Stimulated activated CD4-positive, alpha-beta T cell treated with anti-CD3 and anti-CD28 coated beads, TNF-alpha, amount 100 ng/mL, for 48 hours (primary cell): Measurements from ENCODE around the gene CIRBP.

Source experiments
- DNase-seq, 3 donors: peaks; one replicate each; pipeline ENCODE4 v3.0.0-alpha.2; 2020; ENCODE audit warnings: low read depth in 3 of 3

Gene CIRBP

DNA sequence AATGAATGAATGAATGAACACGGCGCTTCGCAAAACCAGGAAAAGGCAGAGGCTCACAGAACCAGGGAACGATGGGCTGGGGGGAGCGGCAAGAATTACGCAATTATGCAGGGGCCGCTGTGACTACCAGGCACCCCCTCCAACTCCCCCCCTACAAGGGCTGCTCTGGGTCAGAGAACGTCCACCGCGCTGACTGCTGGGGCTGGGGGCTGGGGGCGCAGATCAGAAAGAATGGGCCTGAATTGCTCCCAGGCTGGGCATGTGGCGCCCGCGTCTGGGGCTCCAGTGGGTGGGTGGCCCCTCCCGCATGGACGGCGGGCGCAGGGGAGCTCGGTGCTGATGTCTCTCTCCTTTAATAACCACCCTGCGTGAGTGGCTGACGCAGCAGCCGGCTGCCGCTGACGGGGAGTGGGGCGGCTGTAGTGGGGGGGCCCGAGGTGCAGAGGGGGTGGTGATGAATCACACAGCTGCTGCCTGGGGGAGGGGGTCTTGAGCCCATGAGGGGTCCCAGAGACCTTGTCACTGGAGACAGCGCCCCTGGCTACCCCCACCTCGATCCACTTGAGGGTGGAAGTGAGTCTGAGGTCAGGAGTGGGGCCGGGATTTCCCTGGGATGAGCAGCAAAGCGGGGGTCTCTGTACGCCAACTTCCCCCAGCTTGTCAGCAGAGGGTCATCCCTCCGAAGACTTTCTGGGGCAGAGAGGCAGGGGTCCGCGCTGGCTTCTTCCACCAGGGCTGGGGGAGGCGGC is 1.5 kb upstream of the CIRBP start:
- DNase-seq = no peak

DNA sequence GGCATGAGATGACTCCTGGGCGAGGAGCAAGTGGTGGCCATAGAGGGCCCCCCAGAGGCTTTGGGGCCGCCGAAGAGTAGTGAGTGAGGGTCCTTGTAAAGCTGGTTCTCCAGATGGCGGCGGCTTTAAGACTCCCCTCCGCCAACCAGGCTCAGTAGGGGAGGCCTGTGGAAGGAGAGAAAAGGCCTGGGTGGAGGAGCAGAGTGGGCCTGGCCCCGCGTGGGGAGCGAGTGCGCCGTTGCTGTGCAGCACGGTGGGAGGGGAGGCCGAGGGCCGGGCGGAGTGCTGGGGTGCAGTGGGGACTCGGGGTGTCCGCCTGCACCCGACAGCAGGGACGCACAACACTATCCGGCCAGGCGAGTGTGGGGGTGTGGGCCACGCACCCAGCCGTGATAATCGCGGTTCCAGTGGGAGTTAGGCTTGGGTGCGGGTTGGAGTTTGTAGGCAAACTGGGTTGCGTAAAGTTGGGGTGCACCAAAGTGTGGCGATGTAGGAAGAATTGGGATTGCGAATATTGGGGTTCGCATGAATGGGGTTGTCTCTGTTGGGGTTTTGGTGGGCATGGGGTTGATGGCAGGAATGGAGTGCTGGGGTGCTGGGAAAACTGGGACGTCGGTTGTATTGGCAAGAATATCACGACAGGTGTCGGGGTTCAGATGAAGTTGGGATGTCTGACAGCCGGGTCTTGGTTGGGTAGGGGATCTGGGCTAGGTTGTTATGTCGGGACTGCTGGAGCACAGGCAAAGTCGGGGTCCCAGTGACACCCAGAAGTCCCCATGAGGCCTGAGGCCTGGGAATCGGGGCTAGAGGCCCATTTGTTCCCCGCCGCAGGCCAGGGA is 687 bp upstream of the CIRBP start:
- DNase-seq = no peak

DNA sequence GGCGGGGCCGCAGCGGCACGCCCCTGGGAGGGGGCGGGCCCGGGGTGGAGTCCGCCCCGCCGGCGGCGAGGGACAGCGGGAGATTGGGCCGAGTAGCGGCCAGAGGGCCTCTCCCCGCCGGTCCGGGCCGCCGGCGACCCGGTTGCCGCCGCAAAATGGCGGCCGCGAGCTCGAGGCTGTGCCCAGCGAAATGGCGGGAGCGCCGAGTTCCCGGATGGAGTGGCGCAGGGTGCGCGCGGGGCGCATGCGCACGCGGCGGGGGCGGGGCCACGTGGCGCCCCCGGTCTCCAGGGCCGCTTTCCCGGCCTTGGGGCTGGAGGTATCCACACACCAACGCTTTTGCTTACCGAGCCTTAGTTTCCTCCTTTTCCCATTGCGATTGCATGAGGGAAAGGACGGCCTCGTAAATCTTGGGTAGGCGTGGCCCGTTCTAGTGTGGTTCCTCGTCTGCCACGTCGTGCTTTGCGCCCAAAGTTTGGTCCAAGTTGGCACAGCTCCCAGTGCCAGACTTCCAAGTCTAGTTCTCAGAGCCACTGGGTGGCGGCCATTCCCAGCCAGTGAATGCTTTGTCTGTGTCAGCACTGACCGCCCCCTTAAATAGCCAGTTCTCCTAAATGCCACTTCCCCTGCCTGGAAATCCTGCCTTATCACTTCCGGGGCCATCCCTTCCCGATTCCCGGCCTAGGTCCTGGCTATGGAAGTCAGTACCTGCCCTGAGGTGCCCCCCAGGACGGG is 513 bp downstream of the CIRBP start:
- peak; percentile 77 to 85 (median 80) for DNase-seq

DNA sequence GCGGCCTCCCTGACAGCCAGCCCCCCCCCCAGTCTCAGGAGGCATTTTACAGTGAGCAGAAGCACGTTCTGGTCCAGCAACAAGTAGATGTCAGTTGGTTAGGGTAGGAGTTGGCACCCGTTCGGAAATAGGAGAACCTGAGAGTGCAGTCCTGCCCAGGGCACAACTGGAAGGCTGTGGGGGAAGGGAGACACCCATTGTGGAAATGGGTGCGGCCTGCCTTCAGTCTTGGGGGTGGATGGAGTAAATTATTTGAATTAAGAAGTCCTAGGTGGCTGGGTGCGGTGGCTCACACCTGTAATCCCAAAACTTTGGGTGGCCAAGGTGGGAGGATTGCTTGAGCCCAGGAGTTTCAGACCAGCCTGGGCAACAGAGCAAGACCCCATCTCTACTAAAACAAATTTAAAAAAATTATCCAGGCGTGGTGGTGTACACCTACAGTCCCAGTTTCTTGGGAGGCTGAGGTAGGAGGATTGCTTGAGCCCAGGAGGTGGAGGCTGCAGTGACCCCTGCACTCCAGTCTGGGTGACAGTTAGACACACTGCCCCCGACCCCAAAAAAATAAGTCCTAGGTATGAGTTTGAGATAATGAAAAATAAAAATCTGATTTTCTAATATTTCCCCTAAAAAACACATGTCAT is 1.2 kb downstream of the CIRBP start:
- no peak for DNase-seq

DNA sequence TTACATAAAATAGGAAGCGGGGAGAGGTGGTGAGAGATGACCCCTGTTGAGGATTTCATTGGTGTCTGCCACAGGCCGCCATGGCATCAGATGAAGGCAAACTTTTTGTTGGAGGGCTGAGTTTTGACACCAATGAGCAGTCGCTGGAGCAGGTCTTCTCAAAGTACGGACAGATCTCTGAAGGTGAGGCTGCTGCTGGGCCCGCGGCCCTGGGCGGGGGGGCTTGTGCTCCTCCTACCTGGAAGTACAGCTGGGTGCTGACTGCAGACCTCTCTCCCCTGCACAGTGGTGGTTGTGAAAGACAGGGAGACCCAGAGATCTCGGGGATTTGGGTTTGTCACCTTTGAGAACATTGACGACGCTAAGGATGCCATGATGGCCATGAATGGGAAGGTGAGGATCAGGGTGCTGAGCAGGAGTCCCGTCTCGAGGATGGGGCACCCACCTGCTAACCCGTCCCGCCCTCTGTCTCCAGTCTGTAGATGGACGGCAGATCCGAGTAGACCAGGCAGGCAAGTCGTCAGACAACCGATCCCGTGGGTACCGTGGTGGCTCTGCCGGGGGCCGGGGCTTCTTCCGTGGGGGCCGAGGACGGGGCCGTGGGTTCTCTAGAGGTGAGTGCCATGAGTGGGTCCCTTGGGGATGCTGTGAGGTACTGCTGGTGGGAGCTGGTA is 1.9 kb downstream of the CIRBP start:
- no peak for DNase-seq

DNA sequence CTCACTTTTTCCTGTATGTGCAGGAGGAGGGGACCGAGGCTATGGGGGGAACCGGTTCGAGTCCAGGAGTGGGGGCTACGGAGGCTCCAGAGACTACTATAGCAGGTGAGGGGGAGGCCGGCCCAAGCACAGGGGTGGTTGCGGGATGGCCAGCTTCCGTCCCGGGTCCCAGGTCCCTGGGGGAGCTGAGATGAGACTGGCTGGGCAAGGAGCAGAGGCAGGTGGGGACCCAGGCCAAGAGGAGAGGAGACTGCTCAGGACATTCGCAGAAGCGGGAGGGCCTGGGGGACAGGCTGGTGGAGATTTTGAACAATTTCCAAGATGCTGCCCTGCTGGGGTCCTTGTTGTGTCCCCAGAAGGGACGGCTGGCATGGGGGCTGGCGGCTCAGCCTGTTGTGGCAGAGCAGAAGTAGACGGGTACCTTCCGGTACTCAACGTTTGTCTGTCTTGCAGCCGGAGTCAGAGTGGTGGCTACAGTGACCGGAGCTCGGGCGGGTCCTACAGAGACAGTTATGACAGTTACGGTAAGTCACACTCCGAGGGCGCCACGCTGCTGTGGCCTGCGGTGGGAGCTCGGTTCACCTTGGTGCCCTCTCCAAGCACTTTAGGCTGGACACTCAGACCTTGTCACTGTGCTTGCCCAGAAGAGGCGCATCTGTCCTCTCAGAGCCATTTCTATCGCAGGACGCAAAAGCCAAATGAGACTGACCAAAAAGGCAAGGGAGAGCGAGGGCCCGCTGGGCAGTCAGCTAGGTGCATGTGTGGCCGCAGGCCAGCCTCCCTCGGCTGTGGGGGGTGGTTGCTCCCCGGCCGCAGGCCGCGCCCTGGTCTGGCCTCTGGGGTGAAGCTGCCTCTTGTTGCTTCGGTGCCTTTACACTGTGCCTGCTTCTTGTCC is 2.6 kb downstream of the CIRBP start:
- no peak for DNase-seq

DNA sequence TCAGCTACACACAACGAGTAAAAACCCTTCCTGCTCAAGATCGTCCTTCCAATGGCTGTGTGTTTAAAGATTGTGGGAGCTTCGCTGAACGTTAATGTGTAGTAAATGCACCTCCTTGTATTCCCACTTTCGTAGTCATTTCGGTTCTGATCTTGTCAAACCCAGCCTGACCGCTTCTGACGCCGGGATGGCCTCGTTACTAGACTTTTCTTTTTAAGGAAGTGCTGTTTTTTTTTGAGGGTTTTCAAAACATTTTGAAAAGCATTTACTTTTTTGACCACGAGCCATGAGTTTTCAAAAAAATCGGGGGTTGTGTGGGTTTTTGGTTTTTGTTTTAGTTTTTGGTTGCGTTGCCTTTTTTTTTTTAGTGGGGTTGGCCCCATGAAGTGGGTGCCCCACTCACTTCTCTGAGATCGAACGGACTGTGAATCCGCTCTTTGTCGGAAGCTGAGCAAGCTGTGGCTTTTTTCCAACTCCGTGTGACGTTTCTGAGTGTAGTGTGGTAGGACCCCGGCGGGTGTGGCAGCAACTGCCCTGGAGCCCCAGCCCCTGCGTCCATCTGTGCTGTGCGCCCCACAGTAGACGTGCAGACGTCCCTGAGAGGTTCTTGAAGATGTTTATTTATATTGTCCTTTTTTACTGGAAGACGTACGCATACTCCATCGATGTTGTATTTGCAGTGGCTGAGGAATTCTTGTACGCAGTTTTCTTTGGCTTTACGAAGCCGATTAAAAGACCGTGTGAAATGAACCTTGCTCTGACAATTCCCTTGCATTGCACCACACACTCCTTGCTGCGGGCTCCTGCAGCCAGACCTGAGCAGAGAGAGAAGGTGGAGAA is 3.5 kb downstream of the CIRBP start:
- DNase-seq = no peak

DNA sequence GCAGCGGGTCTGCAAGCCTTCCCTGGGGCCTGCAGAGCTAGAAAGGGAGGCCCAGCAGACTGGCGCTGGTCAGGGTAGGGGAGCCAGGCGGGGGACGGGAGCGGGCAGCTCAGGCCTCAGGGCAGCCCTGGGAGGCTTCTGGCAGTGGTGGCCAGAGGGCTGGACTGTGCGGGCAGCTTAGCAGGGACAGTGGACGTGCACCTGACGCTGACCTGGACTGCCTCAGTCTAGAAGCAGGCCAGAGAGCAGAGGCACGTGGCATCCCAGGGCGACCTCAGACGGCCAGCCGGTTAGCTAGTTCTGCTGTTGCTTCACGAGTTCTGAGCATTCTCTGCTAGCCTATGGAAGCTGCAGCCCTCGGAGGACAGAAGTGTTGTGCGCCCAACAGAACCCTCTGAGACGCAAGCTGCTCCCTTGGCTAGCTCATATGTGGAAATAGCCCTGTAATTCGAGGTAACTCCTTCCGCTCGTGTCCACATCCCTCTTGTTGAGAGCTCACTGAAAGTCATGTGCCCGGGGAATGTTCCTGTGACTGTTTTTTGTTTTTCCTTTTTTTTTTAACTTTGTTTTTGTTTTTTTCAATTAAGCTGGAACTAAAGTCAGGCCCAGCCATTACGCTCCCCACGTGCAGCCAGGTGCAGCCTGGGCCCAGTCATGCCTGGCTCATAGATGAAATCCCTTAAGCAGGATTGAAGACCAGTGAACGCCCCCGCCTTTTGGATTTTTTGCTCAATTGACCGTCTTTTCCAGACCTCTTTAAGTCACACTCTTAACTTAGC is 4.3 kb downstream of the CIRBP start:
- no peak for DNase-seq

DNA sequence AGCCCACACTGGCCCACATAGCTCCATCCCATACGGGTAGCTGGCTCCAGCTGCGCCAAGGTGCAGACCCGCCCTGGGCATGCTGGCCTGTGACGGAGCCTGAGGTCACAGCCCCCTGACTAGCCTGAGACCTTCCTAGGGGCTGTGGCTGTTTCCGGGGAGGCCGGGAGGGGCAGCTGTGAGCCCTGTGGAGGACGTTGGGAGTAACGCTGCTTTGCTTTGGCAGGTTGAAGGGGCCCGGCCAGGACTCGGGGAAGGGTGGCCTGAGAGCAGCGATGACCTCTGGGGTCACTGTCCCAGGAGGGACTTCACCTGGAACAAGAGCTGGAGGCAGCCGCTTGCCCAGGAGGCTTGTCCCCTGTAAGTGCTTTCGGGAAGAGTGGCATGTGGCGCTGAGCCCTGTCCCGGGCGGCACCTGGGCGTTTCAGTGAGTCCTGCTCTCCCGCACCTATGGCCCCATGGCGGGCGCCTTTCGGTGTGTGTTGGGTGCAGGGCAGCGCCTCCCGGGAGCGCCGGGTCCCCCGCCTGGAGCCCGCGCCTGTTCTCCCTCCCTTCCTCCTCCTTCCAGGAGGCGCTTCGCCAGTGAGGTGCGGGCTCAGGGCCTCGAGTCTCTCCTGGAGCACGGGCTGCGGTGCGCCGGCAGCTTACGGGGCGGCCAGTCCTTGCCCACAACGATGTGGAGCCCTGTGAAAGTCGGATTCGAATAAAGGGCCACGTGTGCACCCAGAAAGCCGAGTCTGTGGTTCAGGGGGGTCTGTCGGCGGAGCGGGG is 5.1 kb downstream of the CIRBP start:
- DNase-seq = no peak

DNA sequence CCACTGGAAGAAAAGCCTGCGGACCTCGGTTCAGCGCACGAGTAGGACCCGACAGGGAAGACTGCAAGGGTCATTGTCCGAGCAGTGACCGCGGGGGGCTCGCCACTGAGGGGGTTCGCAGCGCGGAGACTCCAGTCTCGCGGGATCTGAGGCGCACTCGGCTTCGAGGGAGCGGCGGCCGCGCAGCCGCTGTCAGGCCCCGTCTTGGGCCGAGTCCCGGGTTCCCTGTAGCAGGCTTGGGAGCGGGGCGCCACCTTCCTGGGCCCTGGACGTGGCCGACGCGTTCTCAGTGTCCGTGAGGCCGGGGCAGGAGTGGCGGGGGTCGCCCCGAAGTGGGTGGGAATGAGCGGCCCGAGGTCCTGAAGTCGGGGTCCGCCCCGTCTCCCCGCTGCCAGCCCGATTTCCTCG is 5.7 kb downstream of the CIRBP start:
- DNase-seq = no peak

DNA sequence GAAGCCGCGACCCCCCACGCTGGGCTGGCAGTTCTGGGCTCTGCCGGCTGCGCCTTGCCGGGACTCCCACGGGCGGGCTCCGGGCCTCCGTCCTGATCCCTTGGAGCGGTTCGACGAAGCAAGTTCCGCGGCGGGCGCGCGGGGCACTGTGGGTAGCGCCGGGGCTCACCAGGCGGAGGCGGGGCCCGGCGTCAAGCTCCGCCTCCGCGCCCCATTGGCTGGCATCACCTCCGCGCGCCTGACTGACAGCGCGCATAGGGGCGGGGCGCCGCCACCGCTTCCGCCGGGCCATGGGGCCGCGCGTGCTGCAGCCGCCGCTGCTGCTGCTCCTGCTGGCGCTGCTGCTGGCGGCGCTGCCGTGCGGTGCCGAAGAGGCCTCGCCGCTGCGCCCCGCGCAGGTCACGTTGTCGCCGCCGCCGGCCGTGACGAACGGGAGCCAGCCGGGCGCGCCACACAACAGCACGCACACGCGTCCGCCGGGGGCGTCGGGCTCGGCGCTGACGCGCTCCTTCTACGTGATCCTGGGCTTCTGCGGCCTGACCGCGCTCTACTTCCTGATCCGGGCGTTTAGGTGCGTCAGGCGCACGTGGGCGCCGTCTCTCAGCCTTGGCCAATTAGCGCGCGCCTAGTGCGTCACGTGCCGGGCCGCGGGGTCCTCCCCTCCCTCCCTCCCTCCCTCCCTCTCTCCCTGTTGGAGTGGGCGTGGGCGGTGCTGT is 6.3 kb downstream of the CIRBP start, which contains the start of gene FAM174C:
TSS of gene FAM174C (plus strand) at position 271 of the 716 bp plus-strand sequence. CDS start at position 291, 20 bp downstream.
- peak; percentile 91 to 95 (median 94) for DNase-seq

DNA sequence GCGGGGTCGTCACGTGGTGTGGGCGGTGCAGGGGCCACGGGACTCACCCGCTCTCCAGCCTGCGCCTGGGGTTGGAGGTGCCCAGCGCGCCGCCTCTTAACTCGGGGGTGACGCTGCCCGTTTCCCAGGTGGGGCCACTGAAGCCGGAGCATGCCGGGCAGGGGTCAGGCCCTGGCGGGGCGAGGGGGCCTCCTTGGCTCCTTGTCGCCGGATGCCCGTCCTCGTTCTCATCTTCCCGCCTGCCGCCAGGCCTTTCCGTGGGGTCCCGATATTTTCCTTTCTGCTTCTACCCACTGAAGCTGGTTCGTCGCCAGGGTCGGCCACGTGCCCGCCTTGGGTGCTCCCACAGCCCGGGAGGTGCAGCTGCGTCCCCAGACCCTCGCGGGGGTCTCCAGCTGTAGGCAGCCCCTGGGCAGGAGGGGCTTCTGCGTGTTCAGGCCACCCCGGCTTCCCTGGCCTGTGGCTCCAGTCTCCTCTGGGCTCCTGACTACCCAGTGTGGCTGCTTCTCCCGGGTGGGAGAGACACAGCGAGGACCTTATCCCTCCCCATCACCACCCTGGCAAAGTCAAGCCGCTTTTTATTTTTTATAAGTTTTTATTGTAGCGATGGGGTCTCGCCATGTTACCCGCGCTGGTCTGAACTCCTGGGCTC is 7.0 kb downstream of the CIRBP start:
- no peak for DNase-seq

DNA sequence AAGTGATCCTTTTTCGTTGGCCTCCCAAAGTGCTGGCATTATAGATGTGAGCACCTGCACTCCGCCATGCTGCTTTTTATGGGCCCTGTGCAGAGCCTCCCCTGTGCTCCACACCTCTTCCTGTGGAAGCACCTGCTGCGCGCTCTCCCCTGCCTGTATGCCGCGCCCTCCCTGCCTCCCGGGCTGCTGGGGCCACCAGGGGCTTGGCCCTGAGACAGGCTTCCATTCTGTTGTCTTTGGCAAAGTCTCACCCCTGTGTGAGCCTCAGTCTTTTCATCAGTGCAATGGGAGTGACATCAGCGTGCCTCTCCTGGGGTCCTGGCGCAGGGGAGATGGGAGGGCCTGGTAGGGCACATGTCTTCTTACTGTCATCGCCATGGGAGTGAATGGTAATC is 7.5 kb downstream of the CIRBP start:
- DNase-seq = peak in 1 of 3 donors; percentile 33

DNA sequence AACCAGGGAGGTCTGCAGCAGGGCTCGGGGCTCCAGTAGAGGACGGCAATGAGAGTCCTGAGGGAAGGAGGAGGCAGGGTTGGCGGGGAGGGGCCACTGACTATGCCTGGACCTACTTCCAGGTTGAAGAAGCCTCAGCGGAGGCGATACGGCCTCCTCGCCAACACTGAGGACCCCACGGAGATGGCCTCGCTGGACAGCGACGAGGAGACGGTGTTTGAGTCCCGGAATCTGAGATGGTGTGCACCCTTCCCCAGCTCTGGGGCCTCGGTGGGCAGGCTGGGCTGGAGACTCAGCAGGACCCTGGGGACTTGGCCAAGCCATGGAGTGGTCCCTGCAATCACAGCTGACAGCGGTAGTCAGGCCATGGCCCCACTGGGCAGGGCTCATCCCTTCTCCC is 7.9 kb downstream of the CIRBP start:
- DNase-seq = no peak

DNA sequence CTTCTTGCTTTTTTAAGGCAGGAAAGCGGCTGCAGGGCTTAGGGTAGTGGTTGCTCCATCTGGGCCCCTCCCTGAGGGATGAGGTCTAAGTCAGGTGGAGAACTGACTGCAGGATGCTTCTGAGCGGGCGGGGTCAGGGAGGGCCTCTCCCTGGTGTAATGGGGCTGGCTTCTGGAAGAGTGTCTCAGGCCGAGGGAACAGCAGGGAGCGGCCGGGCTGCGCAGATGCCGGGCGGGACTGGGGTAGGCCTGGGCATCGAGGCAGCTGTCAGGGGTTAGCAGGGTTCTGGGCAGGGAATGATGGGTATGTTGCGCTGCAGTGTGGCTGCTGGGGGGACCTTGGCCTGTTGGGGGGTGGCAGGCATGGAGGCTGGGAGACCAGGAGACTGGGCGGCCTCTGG is 8.9 kb downstream of the CIRBP start:
- DNase-seq = no peak
